Measurements from ENCODE around the gene POLN.

POLN gene

GRCh38 chr4:2252530-2253091, 10.7 kb upstream of the POLN start:
- DNase-seq (ENCODE audit: low read depth in 4 of 4, low spot score in 1 of 4), result no peak

DNA sequence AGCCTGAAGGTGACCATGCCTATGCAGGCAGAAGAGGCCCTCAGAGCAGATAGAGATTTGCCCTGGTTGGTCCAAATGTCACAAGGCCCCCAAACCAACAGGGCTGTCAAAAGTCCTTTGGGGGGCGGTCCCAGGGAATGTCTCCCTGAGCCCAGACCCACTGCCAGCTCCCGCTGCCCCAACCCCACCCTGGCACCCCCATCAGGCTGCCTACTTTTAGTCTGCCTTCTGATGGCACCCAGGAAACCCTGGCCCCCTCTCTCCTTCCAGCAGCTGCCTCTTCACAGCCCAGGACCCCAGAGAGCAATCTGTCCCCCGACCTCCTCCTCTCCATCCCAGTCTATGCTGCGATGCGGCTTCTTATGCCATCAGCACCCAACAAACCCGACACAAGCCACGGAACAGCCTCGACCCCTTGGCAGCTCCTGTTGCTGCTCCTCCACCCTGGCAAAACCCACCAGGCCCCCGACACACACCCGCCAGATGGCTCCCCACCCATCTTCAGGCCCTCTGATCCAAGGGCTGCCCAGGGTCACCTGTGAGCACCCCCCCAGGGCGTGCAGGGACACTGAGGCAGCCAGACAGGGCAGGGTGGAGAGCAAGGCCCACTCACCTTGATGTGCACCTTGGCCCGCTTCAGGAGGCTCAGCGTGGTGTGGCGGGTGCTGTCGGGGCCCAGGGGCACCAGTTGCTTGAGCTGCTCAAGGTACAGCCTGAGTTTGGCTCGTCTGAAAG, 10.0 kb upstream of the POLN start:
- no peak for DNase-seq (ENCODE audit: low read depth in 4 of 4, low spot score in 1 of 4)

GRCh38 chr4:2251073-2251794, 9.3 kb upstream of the POLN start:
- no peak for DNase-seq (ENCODE audit: low read depth in 4 of 4, low spot score in 1 of 4)

GRCh38 chr4:2250357-2251072, 8.6 kb upstream of the POLN start:
- DNase-seq (ENCODE audit: low read depth in 4 of 4, low spot score in 1 of 4), result no peak

DNA sequence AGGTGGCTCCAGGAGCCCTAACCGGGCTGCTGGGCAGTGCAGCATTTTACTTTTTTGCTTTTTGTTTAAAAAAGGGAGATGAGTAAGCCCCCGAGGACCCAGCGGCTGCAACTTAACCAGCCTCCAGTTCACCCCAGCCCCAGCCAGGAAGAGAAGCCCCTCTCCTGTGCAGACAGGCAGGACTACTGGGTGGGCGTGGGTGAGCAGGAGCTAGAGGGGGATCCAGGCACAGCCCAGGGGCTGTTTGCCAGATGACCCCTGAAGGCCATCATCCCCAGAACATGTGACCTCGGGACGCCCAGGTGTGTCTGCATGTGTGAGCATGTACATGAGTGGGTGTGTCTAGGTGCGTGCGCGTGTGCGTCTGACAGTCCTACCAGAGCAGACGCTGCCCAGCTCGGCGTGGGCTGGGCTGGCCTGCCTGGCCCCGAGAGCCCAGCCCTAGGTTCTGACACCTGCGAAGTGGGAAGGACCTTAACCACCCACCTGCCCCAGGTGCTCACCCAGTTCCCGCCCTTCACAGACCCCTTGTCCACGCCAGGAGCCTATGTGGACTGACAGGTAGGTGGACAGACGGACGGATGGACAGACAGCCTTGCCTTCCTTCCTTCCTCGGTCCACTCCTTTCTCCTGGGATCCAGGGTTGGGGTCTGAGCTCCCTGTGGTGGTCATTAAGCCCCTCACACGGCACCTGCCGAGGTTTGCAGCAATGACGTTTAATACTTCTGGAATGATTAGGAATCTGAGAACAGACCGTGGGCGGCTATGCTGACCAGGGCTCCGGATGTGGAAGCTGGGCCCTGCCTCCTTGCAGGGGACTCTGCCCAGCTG, 7.8 kb upstream of the POLN start:
- no peak for DNase-seq (ENCODE audit: low read depth in 4 of 4, low spot score in 1 of 4)

DNA sequence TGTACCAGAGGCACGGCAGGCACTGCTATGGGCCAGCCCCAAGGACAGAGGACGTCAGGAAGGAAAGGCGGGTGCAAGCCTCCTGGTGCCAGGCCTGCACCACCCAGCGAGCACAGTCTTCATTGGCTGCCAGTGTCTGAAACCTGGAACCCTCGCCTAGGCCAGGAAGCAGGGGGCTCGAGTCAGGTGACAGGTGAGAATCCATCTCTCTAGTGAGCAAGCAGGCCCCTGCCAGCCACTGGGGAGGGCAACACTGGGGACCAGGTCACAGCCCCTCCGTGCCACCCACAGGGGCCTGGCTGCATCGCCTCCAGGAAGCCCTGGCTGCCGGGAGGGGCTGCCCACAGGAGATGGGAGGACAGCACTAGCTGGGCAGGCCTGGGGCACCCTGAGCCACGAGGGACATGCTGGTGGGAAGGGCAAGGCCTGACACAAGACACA, 6.9 kb upstream of the POLN start:
- DNase-seq (ENCODE audit: low read depth in 4 of 4, low spot score in 1 of 4), result no peak

DNA sequence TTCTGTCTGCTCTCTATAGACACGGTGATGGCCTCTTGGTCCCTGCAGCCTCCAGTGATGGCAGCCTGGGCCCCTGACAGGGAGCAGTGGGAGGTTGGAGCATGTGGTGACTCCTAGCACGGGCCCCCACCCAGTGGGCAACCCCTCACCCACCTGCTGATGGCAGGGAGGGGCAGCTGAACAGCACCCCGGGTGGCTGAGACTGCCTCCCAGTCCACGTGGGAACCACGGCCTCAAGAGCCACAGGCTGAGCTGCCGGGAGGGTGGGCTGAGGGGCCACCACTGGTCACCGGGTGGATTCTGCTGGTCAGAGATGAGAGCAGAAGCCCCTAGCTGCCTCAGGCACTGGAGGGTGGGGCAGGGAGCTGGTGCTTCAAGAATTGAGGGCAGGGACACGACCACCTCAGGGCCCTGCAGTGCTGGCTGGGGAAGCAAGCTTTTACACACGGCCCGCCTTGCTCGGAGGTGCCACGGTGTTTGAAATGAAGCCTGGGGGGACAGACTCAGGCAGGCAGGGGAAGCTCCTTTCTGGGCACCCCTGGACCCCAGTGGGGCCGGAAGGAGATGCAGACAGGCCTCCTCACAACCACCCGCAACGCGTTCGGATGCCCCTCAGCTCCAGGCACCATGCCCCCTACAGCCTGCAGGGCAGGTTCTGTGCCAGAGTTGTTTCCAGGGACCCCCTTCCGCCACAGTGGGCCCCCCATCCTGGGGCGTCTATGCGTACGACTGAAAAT, 6.3 kb upstream of the POLN start:
- no peak for DNase-seq (ENCODE audit: low read depth in 4 of 4, low spot score in 1 of 4)

DNA sequence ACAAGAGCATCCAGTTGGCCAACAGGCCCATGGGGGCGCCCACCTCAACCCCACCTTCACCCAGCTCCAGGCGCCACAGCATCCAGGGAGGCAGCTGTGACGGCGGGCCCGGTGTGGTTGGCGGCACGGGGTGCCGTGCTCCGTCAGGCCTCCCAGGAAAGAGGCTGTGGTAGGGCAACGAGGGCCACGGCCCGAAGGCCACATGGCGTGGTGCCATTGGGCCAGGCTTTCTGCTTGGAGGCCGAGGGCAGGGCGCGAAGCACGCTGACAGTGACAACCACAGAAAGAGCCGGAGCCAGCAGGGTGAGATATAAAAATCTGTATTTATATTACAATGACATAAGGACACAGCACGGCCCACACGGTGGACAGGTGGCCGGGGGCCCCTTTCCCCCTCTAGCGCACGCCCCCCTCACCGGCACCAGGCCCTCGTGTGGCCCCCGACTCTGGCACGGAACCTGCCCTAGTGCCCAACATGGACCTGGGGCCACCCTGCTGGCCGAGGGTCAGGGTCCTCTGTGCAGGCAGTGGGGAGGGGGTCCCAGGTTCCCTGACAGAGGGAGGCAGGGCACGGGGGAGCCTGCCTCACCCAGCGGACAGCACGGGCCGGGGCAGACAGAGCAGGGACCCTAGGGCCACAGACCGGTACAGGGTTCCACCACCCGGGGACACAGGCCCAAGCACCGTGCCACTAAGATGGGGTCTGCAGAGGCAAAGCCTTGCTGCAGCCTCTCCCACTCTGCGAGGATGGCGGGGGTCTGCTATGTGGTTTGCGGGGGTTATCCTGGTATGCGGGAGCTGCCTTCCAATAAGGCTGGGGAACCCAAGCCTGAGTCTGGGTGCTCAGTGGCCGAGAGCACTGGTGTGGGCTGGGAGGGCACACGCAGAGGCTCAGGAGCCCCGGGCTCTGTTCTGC, 5.5 kb upstream of the POLN start:
- DNase-seq (ENCODE audit: low read depth in 4 of 4, low spot score in 1 of 4), result no peak

DNA sequence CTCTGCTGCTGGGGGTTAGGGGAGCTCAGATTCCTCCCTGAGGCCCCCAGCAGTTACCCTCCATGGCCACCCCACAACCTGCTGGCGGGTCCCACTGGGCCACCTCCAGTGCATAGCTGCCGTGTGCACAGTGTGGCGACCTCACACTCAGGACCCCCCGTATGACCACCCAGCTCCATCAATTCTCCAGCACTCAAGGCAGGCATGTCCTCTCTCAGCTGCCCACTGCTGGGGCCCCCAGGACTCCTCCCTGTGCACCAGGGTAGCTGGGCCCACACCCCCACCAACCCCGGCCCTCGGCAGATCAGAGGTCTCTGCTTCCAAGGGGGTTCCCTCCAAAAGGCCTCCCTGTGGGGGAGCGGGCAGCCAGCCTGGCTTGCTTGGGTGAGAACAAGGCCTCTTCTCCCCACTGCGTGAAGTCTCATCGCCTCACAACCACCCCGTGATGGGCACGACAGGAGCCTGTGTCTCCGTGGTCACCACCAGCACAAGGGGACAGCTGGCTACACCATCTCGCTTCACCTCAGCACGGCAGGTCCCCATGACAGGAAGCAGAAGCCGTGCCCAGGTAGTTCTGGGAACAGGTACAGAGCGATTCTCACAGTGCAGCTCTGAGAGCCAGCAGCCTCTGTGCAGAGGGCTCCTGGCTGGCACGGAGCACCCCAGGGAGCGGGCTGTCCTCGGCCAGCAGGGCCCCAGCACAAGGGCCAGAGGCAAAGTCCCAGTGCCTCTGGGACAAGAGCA, 4.6 kb upstream of the POLN start:
- DNase-seq (ENCODE audit: low read depth in 4 of 4, low spot score in 1 of 4), result no peak

- DNase-seq (ENCODE audit: low read depth in 4 of 4, low spot score in 1 of 4), result no peak
These were observed 3.9 kb upstream of the POLN start for GRCh38 chr4:2245787-2246275.

DNA sequence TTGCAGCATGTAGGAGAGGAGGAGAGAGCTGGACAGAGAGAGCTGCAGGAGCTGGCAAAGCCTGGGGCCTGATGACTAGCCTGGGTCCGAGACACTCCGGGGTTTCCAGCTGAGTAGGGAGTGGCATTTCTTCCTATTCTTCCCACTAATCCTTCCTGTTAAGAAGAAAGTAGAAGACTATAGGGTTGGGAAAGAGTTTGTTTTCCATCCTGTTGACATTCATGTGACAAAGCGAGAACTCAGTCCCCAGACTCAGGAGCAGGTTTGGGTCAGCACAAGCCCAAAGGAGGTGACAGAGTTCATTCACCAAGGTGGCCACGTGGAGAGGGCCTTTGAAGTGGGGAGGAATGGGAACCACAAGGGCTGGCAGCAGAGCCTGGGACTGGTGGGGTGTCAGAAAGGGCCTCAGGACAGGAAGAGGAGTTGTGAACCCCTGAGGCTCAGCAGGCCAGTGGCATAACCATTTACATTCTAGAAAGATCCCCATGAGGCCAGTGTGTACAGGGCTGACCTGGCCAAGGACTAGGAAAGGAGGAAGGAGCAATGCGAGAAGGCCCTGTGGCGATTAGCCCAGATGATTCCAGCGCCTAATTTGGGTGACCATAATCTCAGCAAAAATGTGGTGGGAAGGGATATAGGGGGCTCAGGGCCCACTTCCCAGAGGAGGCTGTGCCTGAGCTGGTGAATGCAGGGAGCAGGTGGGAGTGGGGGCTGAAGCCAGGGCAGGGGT, 3.3 kb upstream of the POLN start:
- no peak for DNase-seq (ENCODE audit: low read depth in 4 of 4, low spot score in 1 of 4)

GRCh38 chr4:2243681-2244380, 1.9 kb upstream of the POLN start:
- no peak for DNase-seq (ENCODE audit: low read depth in 4 of 4, low spot score in 1 of 4)

DNA sequence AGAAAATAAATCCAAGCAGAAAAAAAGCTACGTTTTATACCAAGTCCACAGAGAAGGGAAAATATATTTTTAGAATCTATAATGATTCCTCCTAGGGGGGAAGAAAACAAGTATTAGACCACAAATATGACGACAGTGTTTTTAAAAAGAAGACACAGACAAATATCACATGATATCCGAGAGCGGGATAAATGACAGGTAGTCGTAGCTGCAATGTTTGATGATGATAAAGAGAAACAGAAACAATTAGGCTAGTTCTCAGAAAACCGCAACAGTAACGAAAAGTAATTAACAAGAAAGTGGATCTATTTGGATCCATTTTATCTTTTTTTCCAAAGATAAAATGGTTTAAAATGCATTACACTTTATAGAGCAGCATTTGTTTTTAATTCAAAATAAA, 918 bp downstream of the POLN start:
- no peak for DNase-seq (ENCODE audit: low read depth in 4 of 4, low spot score in 1 of 4)

GRCh38 chr4:2236944-2237666, 4.8 kb downstream of the POLN start:
- DNase-seq (ENCODE audit: low read depth in 4 of 4, low spot score in 1 of 4), result no peak

DNA sequence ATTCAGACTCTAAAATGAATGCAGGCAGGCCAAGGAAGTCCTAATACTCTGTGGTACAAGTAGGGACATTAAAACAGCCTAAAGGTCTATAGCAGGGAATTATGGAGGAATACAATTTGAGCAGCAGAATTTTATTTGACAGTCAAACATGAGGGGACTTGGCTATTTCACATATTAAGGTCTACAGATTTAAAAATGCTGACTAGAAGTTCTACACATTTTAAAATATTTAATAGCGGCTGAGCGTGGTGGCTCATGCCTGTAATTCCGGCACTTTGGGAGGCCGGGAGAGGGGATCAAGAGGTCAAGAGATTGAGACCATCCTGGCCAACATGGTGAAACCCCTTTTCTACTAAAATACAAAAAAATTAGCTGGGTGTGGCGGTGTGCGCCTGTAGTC, 10.8 kb downstream of the POLN start:
- no peak for DNase-seq (ENCODE audit: low read depth in 4 of 4, low spot score in 1 of 4)

GRCh38 chr4:2226261-2226660, 15.7 kb downstream of the POLN start:
- no peak for DNase-seq (ENCODE audit: low read depth in 4 of 4, low spot score in 1 of 4)

All from stimulated activated CD4-positive, alpha-beta T cell treated with anti-CD3 and anti-CD28 coated beads, Interleukin-1b, Interleukin-23, amount 100 ng/mL, for 24 hours (primary cell).